HG03575 (cell line): ENCODE results near the gene CSTF3.
"Not testable (repeated sequence)": the region's sequence is repeated elsewhere in the genome, so short reads cannot be mapped to it uniquely, and the experiment has no call there.

ENCODE experiments used
- ATAC-seq: cut with Tn5 transposase; IDR thresholded peaks from one replicate; pipeline ENCODE4 v1.9.1; 2021; ENCODE audit not compliant: unreplicated experiment, insufficient number of reproducible peaks, low FRiP score; ENCODE audit errors: extremely low read depth

The CSTF3 gene

GRCh38 chr11:33049565-33050408 lies 111.5 kb downstream of the CSTF3 start:
- ATAC-seq = not testable (repeated sequence)

GRCh38 chr11:33048701-33049100 lies 112.6 kb downstream of the CSTF3 start:
- ATAC-seq = not testable (repeated sequence)

- no peak for ATAC-seq
These were observed 115.6 kb downstream of the CSTF3 start for GRCh38 chr11:33045551-33046255.

DNA sequence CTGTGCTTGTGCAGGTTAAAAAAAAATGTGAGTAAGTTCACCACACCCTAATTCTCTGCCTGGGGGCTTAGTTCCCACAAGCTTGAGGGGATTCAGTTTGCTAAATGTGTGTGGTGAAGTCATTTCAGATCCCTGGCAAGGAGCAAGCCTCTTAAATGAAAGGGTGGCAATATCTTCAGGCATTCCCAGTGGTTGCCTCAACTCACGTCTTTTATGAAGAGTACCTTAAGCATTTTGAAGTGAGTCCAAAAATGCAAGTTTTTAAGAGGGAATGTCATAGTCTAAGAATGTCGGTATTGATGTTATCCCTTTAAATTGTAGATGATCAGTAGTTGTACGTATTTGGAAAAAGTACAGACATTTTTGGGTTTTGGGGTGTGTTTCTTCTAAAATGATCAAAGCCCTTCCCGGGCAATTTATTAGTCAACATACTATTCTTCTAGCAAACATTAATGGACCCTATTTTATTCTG lies 117.0 kb downstream of the CSTF3 start:
- no peak for ATAC-seq

DNA sequence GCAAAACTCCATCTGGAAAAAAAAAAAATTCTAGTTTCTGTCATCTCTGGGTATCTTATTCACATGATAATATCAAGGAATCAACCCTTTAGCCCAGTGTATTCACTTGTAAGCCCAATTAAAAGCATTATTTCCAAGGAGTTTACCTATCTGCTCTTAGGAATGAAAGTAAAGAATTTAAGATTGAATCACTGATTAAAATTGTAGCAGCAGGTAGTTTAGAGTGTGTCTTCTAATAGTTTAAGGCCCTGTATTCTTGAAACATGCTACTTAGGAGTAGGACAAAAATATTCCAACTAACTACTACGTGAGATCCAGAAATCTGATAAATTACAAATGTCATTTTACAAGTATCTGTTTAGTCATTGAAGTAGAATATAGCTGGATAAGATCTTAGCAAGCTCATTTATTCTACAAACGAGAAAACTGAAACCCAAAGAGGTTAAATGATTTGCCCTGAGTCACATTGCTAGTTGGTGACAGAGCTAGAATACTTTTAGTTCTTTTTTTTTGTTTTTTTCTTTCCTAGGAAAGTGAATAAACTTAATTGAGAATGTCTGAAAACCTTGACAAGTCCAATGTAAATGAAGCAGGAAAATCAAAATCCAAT lies 118.0 kb downstream of the CSTF3 start:
- ATAC-seq = no peak

DNA sequence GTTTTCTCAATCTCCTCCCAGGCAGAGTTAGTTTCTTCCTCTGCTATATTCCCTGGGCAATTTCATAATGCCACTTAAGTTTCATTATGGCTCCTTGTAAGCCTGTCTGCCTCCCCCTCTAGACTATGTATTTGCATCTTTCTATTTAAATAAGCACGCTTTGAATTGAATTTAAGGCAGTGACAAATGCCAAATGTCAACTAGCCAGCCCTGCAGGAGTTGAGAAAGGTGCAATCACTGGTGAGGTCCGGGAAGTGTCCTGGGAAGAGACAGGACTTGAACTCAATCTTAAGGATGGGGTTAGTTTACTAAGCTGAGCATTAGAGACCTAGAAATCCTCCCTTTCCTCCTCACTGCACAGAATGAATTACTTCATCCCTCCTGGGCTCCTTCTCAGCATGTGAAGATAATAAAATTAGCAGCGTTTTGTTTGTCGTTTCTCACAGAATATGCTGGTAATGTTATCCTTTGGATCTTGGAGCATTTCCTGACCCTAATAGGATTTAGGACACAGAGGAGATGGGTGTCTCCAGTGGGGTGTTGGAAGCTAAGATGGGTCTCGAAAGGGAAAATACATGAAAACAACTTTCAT lies 120.3 kb downstream of the CSTF3 start:
- ATAC-seq = no peak

DNA sequence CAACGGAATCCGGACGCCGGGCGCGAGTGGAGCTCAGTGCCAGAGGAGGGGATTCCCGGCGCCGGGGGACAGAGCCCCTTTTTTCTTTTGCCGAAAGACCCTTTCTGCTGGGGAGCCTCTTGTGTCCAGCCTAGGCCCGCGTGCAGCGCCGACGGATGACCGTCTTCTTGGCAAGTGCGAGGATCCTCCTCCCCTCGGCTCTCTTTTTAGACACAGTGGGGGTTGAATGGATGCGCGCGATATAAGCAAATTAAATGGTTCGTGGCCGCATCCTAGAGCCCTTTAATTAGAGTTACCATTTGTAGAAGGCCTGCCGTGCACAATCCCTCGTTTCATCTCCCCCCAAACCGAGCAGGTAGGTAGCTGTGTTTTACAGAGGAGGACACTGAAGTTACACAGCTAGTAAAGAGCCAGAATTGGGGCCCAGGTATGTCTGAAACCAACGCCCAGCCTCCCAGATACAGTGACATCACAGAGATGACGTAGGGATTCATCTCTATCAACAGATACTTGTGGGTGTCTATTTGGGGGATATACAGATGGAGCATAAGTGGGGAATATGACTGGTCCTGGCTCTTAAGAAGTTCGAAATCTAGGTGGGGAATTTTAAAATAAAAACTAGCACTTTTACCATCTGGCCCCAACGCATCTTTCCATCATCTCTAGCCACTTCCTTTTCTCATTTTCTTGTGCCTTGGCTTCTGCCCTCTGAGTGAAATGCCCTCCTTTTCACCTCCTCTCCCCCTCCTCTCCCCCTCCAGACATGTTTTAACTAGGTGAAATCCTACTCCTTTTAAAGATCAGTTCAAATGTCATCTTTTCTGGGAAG lies 121.0 kb downstream of the CSTF3 start:
- ATAC-seq = peak; percentile 13

DNA sequence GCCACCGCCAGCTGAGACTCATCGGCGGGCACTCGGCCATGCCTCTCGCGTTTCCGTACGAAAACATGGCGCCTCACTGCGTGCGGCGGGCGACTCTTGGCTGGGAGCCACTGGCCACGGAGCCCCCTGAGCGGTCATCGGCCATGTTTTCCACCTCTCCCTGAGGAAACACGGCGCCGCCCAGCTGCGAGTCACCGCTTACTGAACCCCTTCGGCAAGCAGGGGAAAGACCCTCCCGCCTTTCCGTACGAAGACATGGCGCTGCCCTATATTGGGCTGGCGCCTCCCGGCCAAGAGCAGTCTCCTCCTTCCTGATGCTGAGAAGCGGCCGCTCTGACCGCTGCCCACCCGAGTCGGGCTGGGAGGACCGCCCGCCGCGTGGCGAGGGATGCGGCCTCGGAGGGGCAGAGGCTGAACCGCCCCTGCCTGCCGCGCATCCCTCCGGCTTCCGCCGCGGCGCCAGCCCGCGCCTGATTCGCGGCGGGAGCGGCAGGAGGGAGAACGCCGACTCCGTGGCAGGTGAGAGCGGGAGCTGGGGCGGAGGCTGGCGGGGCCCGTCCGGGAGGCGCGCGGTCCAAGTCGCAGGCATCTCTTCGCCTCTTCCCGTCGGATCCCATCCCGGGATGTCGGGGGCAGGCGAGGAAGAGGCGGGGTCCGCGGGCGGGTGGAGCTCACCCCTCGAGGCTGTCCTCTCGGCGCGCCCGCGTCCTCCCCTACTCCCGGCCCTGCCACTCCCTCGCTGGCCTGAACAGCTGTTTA lies 121.8 kb downstream of the CSTF3 start, which contains the start of gene TCP11L1:
Gene TCP11L1 (plus strand): TSS at position 299 of the 759 bp plus-strand sequence. CDS start 4,202 bp downstream, outside the sequence.
- peak; percentile 51 for ATAC-seq

DNA sequence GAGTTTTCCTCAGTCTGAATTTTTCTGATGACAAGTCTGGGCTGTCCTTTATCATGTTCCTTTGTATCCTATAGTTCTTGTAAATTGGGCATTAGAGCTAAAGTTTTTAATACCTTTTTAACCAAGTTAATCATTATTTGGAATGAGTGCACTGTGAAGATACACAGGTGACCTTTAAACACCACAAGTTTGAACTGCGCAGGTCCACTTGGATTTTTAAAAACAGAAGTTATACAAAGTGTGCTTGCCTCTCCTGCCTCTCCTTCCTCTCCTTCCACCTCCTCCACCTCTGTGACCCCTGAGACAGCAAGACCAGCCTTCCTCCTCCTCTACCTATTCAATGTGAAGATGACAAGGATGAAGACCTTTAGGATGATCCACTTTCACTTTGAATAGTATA lies 126.3 kb downstream of the CSTF3 start:
- ATAC-seq = no peak
